Ovary (tissue), 9 donors: ENCODE results near the gene NADSYN1. TPM values are rescaled to one million over a fixed set of nuclear protein-coding genes. Genes with fewer than 3 reads are reported as not detected.

Experiments
- DNase-seq, 5 donors: peaks; one replicate each; pipeline ENCODE4 v3.0.0-alpha.2; 2019 to 2020
- H3K27ac ChIP-seq, 2 donors: fragments of 200-600 bp; one replicate each; pipeline versions ENCODE4 v1.5.1 to v1.8.0; 2019 to 2022
- H3K27me3 ChIP-seq: fragments of 200-600 bp; one replicate; pipeline ENCODE4 v1.8.0; 2022
- H3K36me3 ChIP-seq: fragments of 200-600 bp; sonication (generic); one replicate; pipeline ENCODE4 v1.5.1; 2019
- H3K4me1 ChIP-seq: one replicate; pipeline ENCODE4 v1.8.1; 2013; ENCODE audit warnings: mild to moderate bottlenecking, moderate library complexity; ENCODE audit not compliant: insufficient read depth
- H3K4me3 ChIP-seq: fragments of 200-600 bp; sonication (generic); one replicate; pipeline ENCODE4 v1.5.1; 2017
- H3K9me3 ChIP-seq, 2 donors: fragments of 200-600 bp in 1 of 2; sonication (generic) in 1 of 2; one replicate each; pipeline versions ENCODE4 v1.5.1 to v1.8.1; 2013 to 2019; ENCODE audit warnings: mild to moderate bottlenecking in 1 of 2, moderate library complexity in 1 of 2
- EP300 ChIP-seq: sonication (generic); formaldehyde crosslinking; IDR thresholded peaks from one replicate; pipeline ENCODE4 v1.6.1; 2017; ENCODE audit warnings: antibody characterized with exemption
- POLR2A ChIP-seq: fragments of 450-650 bp; IDR thresholded peaks from one replicate; pipeline ENCODE4 v1.6.1; 2017; ENCODE audit warnings: antibody characterized with exemption, mild to moderate bottlenecking, moderate library complexity
- WGBS, 3 donors: extraction: QIAGEN DNeasy Blood & Tissue Kit in 1 of 3; methylation state at CpG; one replicate each; pipeline versions ENCODE4 v1.1.5 to v1.1.7; 2013 to 2017; 5-methylcytosine and 5-hydroxymethylcytosine counted together
- intact Hi-C, 4 donors: fragments of 100-400 bp; cut with DNase I; formaldehyde crosslinking; loops; one replicate each; pipeline versions ENCODE4 v1.11.0 to v1.15.1; 2022 to 2023
- polyA plus RNA-seq, 2 donors: library from polyadenylated mRNA; stranded (reverse); fragments of 200-250 nt in 1 of 2; fragments of 350-450 nt in 1 of 2; fragmentation: Illumina TruSeq in 1 of 2; extraction: RNeasy Lipid Tissue Mini Kit (QIAGEN cat#74804) in 1 of 2; gene quantifications; one replicate each; pipeline ENCODE4 v1.2.3, GENCODE V29; 2013 to 2014
- total RNA-seq, 7 donors: library from RNA; depleted of rRNA in 2 of 7; stranded (reverse); fragments of >200 nt in 2 of 7; fragmentation: NEBNext Ultra II Directional in 3 of 7; extraction: Animal tissue kit (Norgen Biotek cat#: 25700) in 3 of 7; gene quantifications; one replicate each; pipeline versions ENCODE4 v1.1.0 to v1.2.4, GENCODE V29; 2016 to 2023
- TF ChIP-seq, protein P1 (sequence below), 3 donors: fragments of 450-650 bp in 2 of 3; fragments of 200-600 bp in 1 of 3; IDR thresholded peaks; one replicate each; pipeline versions ENCODE4 v1.5.1 to v1.8.0; 2016 to 2022; ENCODE audit warnings: antibody characterized with exemption in 3 of 3, mild to moderate bottlenecking in 1 of 3
- donor health status: DM: no; HTN: no; CAD: no; lungs with moderate emphysema.
- donor health status: DM: no; HTN: no; CAD: no.
- donor health status: Bipolar disorder and iron deficiency.
- donor health status: DM: yes; HTN: yes; CAD: no.
- donor health status: DM: no; HTN: no; CAD: no.
- donor health status: DM: yes; HTN: yes; CAD: no.

The NADSYN1 gene
- total and polyA plus RNA-seq, 9 donors = 30.8 to 69.0 (median 49.6) TPM

DNA sequence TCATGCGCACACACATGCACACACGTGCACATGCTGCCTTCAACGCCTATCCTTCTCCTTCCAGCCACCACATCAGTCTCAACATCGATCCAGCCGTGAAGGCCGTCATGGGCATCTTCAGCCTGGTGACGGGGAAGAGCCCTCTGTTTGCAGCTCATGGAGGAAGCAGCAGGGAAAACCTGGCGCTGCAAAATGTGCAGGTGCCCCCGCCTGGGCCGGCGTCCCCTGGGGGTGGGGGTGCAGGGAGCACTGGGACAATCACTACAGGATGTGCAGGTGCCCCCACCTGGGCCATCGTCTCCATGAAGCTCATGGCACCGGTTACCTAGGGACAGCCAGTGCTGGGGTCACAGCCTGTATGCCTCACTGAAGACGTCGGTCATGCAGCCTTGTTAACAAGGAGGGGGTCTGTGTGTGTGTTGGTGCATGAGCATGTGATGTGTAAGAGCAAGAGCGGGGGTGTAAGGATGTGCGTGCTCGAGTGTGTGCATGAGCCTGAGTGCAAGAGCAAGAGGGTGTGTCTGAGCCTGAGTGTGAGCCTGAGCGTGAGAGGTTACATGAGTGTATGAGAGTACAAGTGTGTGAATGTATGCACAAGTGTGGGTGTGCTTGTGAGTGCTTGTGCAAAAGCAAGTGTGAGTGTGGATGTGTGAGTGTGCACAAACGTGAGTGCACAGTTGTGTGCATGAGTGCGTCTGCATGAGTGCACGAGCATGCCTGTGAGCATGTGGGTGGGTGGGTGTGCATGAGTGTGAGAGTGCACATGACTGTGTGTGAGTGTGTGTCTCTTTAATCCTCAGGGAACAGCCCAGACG lies 31.5 kb downstream of the NADSYN1 start:
- Histone ChIP-seq H3K36me3 (no peaks in the 10 kb centered on the region), H3K27ac (no peak overlapping the region), H3K4me1 (peaks cover 13% of the 10 kb centered on the region), H3K4me3 (no peak overlapping the region), H3K9me3 (no peaks in the 10 kb centered on the region), H3K27me3 (no peaks in the 10 kb centered on the region)
- DNase-seq = peak in 1 of 5 donors; percentile 8
- TF ChIP-seq EP300 = no peak
- no peak for TF ChIP-seq POLR2A
- TF ChIP-seq, protein P1, sequence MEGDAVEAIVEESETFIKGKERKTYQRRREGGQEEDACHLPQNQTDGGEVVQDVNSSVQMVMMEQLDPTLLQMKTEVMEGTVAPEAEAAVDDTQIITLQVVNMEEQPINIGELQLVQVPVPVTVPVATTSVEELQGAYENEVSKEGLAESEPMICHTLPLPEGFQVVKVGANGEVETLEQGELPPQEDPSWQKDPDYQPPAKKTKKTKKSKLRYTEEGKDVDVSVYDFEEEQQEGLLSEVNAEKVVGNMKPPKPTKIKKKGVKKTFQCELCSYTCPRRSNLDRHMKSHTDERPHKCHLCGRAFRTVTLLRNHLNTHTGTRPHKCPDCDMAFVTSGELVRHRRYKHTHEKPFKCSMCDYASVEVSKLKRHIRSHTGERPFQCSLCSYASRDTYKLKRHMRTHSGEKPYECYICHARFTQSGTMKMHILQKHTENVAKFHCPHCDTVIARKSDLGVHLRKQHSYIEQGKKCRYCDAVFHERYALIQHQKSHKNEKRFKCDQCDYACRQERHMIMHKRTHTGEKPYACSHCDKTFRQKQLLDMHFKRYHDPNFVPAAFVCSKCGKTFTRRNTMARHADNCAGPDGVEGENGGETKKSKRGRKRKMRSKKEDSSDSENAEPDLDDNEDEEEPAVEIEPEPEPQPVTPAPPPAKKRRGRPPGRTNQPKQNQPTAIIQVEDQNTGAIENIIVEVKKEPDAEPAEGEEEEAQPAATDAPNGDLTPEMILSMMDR (IDR thresholded peaks at IDR 0.05) = no peak
- WGBS, 3 donors = 89 to 90% (median 90%) methylated on average over 23 of the region's 23 CpGs
- intact Hi-C loops = loop anchor here in 1 of 4 donors (5.0 kb wide), 1 partner anchor 847 kb away; no protein-coding TSS in a partner anchor

DNA sequence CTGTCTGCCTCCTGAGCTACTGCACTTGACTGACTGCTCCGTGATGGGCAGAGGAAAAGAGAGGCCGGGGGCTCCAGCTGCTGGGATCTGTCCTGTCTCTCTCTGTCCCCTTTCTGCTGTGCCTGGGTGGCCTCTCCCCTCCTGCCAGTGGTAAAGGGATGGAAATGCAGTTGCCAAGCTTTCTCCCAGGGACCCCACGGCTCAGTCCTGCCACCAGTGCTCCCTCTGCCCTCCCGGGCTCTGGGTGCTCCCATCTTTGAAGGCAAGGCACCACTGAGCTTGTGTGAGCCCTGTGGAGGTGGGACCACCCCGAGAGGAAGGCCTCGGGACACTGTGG lies 32.0 kb downstream of the NADSYN1 start:
- 88 to 92% (median 91%) methylated on average over 6 of the region's 6 CpGs for WGBS, 3 donors
- no peaks in the 10 kb centered on the region for H3K36me3 ChIP-seq
- TF ChIP-seq EP300 (no peak), POLR2A (no peak)
- TF ChIP-seq, protein P1 (IDR thresholded peaks at IDR 0.05) = no peak
- H3K27me3 ChIP-seq = no peaks in the 10 kb centered on the region
- no peak overlapping the region for H3K4me3 ChIP-seq
- no peak overlapping the region for H3K27ac ChIP-seq
- intact Hi-C loops = loop anchor here in 1 of 4 donors (5.0 kb wide), 1 partner anchor 848 kb away; no protein-coding TSS in a partner anchor
- no peaks in the 10 kb centered on the region for H3K9me3 ChIP-seq
- peak in 2 of 5 donors; percentile 6 to 7 for DNase-seq
- peaks cover 13% of the 10 kb centered on the region for H3K4me1 ChIP-seq

DNA sequence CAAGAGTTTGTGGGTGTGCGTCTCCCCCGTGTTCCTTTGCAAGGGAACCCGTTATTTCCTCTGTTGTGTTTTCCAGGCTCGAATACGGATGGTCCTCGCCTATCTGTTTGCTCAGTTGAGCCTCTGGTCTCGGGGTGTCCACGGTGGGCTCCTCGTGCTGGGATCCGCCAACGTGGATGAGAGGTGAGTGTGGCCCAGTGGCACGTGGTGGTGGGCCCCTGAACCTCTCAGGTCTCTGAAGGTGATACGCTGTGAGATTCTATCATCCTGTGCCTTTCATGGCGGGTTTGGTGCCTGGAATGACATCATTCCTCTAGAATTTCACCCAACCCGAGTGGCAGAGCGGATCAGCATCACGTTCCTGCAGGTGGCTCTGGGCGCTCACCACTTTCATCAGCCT lies 32.5 kb downstream of the NADSYN1 start:
- intact Hi-C loops = loop anchor here in 1 of 4 donors (5.0 kb wide), 1 partner anchor 848 kb away; no protein-coding TSS in a partner anchor
- Histone ChIP-seq H3K9me3 (no peaks in the 10 kb centered on the region), H3K27me3 (no peaks in the 10 kb centered on the region), H3K27ac (no peak overlapping the region), H3K4me3 (no peak overlapping the region), H3K36me3 (no peaks in the 10 kb centered on the region), H3K4me1 (peaks cover 13% of the 10 kb centered on the region)
- TF ChIP-seq EP300 = no peak
- no peak for TF ChIP-seq POLR2A
- TF ChIP-seq, protein P1 (IDR thresholded peaks at IDR 0.05) = no peak
- WGBS, 3 donors = 93 to 95% (median 93%) methylated on average over 18 of the region's 18 CpGs
- DNase-seq = peak in 2 of 5 donors; percentile 5 to 6

DNA sequence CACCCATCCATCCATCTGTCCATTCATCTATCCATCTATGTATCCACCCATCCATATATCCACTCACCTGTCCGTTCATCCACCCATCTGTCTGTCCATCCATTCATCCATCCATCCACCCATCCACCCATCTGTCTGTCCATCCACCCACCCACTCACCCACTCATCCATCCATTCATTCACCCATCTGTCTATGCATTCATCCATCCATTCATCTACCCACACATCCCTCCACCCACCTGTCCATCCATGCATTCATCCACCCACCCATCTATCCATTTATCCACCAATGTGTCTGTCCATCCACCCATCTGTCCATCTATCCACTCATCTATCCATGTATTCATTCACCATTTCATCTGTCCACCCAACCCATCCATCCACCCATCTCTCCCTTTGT lies 33.3 kb downstream of the NADSYN1 start:
- Histone ChIP-seq H3K4me3 (no peak overlapping the region), H3K27ac (no peak overlapping the region), H3K9me3 (no peaks in the 10 kb centered on the region), H3K36me3 (no peaks in the 10 kb centered on the region), H3K4me1 (peaks cover 13% of the 10 kb centered on the region), H3K27me3 (no peaks in the 10 kb centered on the region)
- DNase-seq = peak in 1 of 5 donors; percentile 5
- TF ChIP-seq POLR2A (no peak), EP300 (no peak)
- TF ChIP-seq, protein P1 (IDR thresholded peaks at IDR 0.05) = no peak
- intact Hi-C loops = loop anchor here in 1 of 4 donors (5.0 kb wide), 1 partner anchor 849 kb away; no protein-coding TSS in a partner anchor
- WGBS, 3 donors = 94 to 100% (median 100%) methylated on average over 1 of the region's 1 CpG
